ENCODE measurements around the gene FOXK1.
"Not testable (repeated sequence)": the region's sequence is repeated elsewhere in the genome, so short reads cannot be mapped to it uniquely, and the experiment has no call there.

FOXK1 gene

DNA sequence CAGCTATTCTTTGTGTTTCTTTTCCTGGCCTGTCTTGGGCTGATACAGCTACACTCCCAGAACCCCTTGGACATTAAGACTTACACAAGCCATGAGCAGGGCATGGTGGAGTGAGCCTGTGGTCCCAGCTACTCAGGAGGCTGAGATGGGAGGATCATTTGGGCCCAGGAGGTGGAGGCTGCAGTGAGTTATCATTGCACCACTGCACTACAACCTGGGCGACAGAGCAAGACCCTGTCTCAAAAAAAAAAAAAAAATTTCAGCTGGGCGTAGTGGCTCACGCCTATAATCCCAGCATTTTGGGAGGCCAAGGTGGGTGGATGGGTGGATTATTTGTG lies 13.6 kb upstream of the FOXK1 start:
- Histone ChIP-seq H3K4me1 (ENCODE audit: control insufficient read depth, insufficient read depth, low read length) (no peaks in the 10 kb centered on the region), H3K9ac (ENCODE audit: low read length) (no peak overlapping the region), H3K27ac (ENCODE audit: low read depth, low read length) (no peak overlapping the region), H3K27me3 (ENCODE audit: control insufficient read depth, insufficient read depth, low read length) (peaks cover 10% of the 10 kb centered on the region; the same call in 1 of the 2 replicates), H3K36me3 (ENCODE audit: control insufficient read depth, insufficient read depth, low read length) (no peaks in the 10 kb centered on the region), H3K4me3 (ENCODE audit: low read depth, low read length) (no peak overlapping the region), H3K9me3 (ENCODE audit: control insufficient read depth, insufficient read depth, low read depth, low read length) (peaks cover 17% of the 10 kb centered on the region)

- peaks cover 10% of the 10 kb centered on the region; the same call in 1 of the 2 replicates for H3K27me3 ChIP-seq (ENCODE audit: control insufficient read depth, insufficient read depth, low read length)
- no peak overlapping the region for H3K4me3 ChIP-seq (ENCODE audit: low read depth, low read length)
Observed at GRCh38 chr7:4670791-4671190, 11.3 kb upstream of the FOXK1 start.

DNA sequence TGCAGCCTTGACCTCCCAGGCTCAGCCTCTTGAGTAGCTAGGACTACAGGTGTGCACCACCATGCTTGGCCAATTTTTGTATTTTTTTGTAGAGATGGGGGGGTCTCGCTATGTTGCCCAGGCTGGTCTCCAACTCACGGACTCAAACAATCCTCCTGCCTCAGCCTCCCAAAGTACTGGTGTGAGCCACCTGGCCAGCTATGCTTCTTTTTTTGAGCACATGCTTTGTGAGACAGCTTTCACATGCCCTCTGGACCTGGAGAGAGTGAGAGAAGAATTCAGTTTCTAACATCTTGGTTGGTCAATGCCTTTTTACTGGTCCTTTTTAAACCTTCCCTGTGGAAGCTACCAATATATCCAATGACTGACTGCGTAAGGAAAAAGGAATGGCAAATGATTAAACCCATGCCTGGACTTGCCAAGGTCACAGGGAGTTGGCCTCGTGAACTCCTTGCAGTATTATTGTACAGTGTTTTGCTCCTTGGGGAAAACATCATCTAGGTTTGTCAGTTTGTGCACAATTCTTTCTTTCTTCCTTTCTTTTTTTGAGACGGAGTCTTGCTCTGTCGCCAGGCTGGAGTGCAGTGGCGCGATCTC lies 6.2 kb upstream of the FOXK1 start:
- H3K27ac ChIP-seq (ENCODE audit: low read depth, low read length) = no peak overlapping the region
- H3K36me3 ChIP-seq (ENCODE audit: control insufficient read depth, insufficient read depth, low read length) = no peaks in the 10 kb centered on the region
- peaks cover 39% of the 10 kb centered on the region for H3K27me3 ChIP-seq (ENCODE audit: control insufficient read depth, insufficient read depth, low read length)
- H3K9me3 ChIP-seq (ENCODE audit: control insufficient read depth, insufficient read depth, low read depth, low read length) = peaks cover 19% of the 10 kb centered on the region
- no peaks in the 10 kb centered on the region for H3K4me1 ChIP-seq (ENCODE audit: control insufficient read depth, insufficient read depth, low read length)
- H3K9ac ChIP-seq (ENCODE audit: low read length) = no peak overlapping the region
- no peak overlapping the region for H3K4me3 ChIP-seq (ENCODE audit: low read depth, low read length)

More at GRCh38 chr7:4670791-4671190, 11.3 kb upstream of the FOXK1 start:
- no peaks in the 10 kb centered on the region for H3K36me3 ChIP-seq (ENCODE audit: control insufficient read depth, insufficient read depth, low read length)
- H3K9me3 ChIP-seq (ENCODE audit: control insufficient read depth, insufficient read depth, low read depth, low read length) = peaks cover 24% of the 10 kb centered on the region
- no peak overlapping the region for H3K9ac ChIP-seq (ENCODE audit: low read length)
- no peak overlapping the region for H3K27ac ChIP-seq (ENCODE audit: low read depth, low read length)
- H3K4me1 ChIP-seq (ENCODE audit: control insufficient read depth, insufficient read depth, low read length) = no peaks in the 10 kb centered on the region

GRCh38 chr7:4677518-4677917 lies 4.6 kb upstream of the FOXK1 start:
- H3K4me1 ChIP-seq (ENCODE audit: control insufficient read depth, insufficient read depth, low read length); H3K9ac ChIP-seq (ENCODE audit: low read length); H3K9me3 ChIP-seq (ENCODE audit: control insufficient read depth, insufficient read depth, low read depth, low read length); H3K27ac ChIP-seq (ENCODE audit: low read depth, low read length); H3K36me3 ChIP-seq (ENCODE audit: control insufficient read depth, insufficient read depth, low read length); H3K4me3 ChIP-seq (ENCODE audit: low read depth, low read length): not testable (repeated sequence)
- H3K27me3 ChIP-seq (ENCODE audit: control insufficient read depth, insufficient read depth, low read length) = peaks cover 38% of the 10 kb centered on the region

DNA sequence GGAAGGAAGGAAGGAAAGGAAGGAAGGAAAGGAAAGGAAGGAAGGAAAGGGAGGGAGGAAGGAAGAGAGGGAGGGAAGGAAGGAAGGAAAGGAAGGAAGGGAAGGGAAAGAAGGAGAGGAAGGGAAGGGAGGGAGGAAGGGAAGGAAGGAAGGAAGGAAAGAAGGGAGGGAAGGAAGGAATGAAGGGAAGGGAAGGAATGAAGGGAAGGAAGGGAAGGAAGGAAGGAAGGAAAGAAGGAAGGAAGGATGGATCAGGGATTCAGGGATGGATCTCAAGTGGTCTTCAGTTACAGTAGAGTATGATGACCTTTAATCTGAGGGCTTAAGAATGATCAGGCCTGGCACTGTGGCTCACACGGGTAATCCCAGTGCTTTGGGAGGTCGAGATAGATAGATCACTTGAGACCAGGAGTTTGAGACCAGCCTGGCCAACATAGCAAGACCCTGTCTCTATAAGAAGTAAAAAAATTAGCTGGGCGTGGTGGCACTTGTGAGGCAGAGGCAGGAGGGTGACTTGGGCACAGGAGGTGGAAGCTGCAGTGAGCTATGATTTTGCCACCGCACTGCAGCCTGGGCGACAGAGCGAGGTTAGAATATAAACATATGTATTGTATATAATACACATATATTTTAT lies 760 bp upstream of the FOXK1 start:
- H3K27ac ChIP-seq (ENCODE audit: low read depth, low read length) = no peak overlapping the region
- H3K9ac ChIP-seq (ENCODE audit: low read length) = no peak overlapping the region
- H3K36me3 ChIP-seq (ENCODE audit: control insufficient read depth, insufficient read depth, low read length) = no peaks in the 10 kb centered on the region
- H3K4me1 ChIP-seq (ENCODE audit: control insufficient read depth, insufficient read depth, low read length) = peaks cover 17% of the 10 kb centered on the region
- no peaks in the 10 kb centered on the region for H3K9me3 ChIP-seq (ENCODE audit: control insufficient read depth, insufficient read depth, low read depth, low read length)
- peak overlapping the region; percentile 27; the same call in 1 of the 2 replicates for H3K4me3 ChIP-seq (ENCODE audit: low read depth, low read length)
- peaks cover 44% of the 10 kb centered on the region for H3K27me3 ChIP-seq (ENCODE audit: control insufficient read depth, insufficient read depth, low read length)

GRCh38 chr7:4682621-4683042 lies 537 bp downstream of the FOXK1 start:
- Histone ChIP-seq H3K27ac (ENCODE audit: low read depth, low read length) (no peak overlapping the region), H3K9ac (ENCODE audit: low read length) (peak overlapping the region; percentile 88), H3K4me1 (ENCODE audit: control insufficient read depth, insufficient read depth, low read length) (peaks cover 17% of the 10 kb centered on the region), H3K4me3 (ENCODE audit: low read depth, low read length) (peak overlapping the region; percentile 96), H3K9me3 (ENCODE audit: control insufficient read depth, insufficient read depth, low read depth, low read length) (no peaks in the 10 kb centered on the region), H3K36me3 (ENCODE audit: control insufficient read depth, insufficient read depth, low read length) (no peaks in the 10 kb centered on the region), H3K27me3 (ENCODE audit: control insufficient read depth, insufficient read depth, low read length) (peaks cover 42% of the 10 kb centered on the region)

DNA sequence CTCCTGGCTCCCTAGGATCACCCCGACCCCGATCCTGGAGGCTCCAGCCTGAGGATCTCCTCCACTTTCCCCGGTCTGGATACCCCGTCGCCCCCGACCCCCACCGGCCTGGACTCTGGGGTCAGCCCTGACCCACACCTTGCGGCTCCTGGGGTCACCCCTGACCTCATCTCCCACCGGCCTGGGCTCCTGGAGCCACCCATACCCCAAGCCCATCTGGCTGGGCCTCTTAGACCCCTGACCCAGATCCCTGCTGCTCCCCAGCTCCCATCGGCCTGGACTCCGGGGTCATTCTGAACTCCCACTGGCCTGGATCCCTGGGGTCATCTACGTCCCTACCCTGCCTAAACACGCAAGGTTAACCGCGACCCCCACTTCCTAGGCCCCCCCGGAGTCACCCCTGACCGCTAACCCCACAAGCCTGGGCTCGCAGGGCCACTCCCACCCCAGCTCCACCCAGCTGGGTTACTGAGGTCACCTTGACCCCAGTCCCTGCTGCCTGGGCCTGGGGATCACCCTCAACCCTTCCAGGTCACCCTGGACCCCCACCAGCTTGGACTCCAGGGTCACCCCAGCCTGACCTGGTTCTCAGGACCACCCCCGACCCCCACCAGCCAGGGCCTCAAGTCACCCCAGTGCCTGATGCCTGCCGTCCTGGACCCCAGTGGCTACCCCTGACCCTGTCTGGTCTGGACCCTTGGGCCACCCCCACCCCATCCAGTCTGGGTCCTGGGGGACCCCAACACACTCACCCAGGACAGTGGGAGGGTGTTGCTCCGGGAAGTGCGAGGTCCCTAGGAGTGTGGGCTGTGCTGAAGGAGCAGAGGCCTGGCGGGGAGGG lies 1.2 kb downstream of the FOXK1 start:
- Histone ChIP-seq H3K9ac (ENCODE audit: low read length) (peak overlapping the region; percentile 73), H3K4me3 (ENCODE audit: low read depth, low read length) (peak overlapping the region; percentile 96), H3K4me1 (ENCODE audit: control insufficient read depth, insufficient read depth, low read length) (peaks cover 17% of the 10 kb centered on the region), H3K36me3 (ENCODE audit: control insufficient read depth, insufficient read depth, low read length) (no peaks in the 10 kb centered on the region), H3K27me3 (ENCODE audit: control insufficient read depth, insufficient read depth, low read length) (peaks cover 37% of the 10 kb centered on the region), H3K9me3 (ENCODE audit: control insufficient read depth, insufficient read depth, low read depth, low read length) (no peaks in the 10 kb centered on the region), H3K27ac (ENCODE audit: low read depth, low read length) (no peak overlapping the region)

DNA sequence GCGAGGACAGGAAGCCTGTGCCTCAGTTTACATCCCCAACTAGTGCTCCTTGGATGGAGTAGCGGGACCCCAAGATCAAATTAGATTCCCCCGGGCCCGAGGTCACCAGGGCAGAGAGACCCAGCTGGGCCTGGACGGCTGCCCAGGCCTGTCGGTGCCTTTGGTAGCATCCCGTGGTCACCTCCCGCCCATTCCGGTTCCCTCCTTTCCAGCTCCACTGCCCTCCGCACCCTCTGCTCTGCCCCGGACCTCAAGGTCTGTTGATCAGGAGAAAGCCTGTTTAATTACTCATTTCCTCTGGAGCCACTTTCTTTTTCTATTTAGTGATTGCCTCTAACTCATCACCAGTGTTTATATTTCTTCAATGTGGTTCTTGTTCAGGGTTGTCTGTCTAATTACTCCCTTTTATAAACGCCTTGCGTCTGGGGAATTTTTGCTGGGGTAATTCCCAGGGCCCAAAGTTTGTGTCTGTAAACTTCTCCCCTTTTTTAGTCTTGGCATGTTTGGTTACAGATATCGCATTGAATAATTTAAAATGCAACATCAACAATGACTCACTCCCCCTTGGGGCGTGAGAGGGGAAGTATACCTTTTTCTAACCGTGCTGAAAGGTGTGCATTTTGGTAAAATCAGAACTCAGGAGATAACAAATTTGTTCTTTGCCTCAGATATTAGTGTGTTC lies 1.9 kb downstream of the FOXK1 start:
- peak overlapping the region; percentile 73 for H3K9ac ChIP-seq (ENCODE audit: low read length)
- peak overlapping the region; percentile 96 for H3K4me3 ChIP-seq (ENCODE audit: low read depth, low read length)
- H3K27ac ChIP-seq (ENCODE audit: low read depth, low read length) = no peak overlapping the region
- no peaks in the 10 kb centered on the region for H3K36me3 ChIP-seq (ENCODE audit: control insufficient read depth, insufficient read depth, low read length)
- H3K9me3 ChIP-seq (ENCODE audit: control insufficient read depth, insufficient read depth, low read depth, low read length) = no peaks in the 10 kb centered on the region
- peaks cover 30% of the 10 kb centered on the region for H3K27me3 ChIP-seq (ENCODE audit: control insufficient read depth, insufficient read depth, low read length)
- H3K4me1 ChIP-seq (ENCODE audit: control insufficient read depth, insufficient read depth, low read length) = peaks cover 17% of the 10 kb centered on the region

DNA sequence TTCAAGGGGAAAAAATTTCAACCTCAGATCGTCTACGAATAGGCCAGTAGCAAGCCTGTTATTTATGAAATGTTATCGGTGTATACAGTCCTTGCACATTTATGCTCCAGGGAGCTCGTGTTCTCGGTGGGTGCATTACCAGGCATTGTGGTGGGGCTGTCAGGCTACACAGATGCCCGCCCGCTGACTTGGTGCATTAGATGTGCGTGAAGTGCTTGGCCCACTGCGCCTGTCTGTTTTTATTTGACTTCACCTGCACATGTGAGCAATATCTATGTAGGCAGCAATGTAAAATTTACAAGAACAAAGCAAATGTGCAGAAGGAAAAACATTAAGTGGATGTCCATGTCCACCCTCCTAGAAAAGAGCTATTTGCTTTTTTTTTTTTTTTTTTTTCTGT lies 2.8 kb downstream of the FOXK1 start:
- peaks cover 22% of the 10 kb centered on the region for H3K27me3 ChIP-seq (ENCODE audit: control insufficient read depth, insufficient read depth, low read length)
- H3K4me1 ChIP-seq (ENCODE audit: control insufficient read depth, insufficient read depth, low read length) = peaks cover 17% of the 10 kb centered on the region
- H3K27ac ChIP-seq (ENCODE audit: low read depth, low read length) = no peak overlapping the region
- no peaks in the 10 kb centered on the region for H3K9me3 ChIP-seq (ENCODE audit: control insufficient read depth, insufficient read depth, low read depth, low read length)
- H3K36me3 ChIP-seq (ENCODE audit: control insufficient read depth, insufficient read depth, low read length) = no peaks in the 10 kb centered on the region
- no peak overlapping the region for H3K9ac ChIP-seq (ENCODE audit: low read length)
- H3K4me3 ChIP-seq (ENCODE audit: low read depth, low read length) = no peak overlapping the region

GRCh38 chr7:4685676-4686075 lies 3.6 kb downstream of the FOXK1 start:
- not testable (repeated sequence) for H3K27ac ChIP-seq (ENCODE audit: low read depth, low read length); H3K9ac ChIP-seq (ENCODE audit: low read length); H3K9me3 ChIP-seq (ENCODE audit: control insufficient read depth, insufficient read depth, low read depth, low read length); H3K36me3 ChIP-seq (ENCODE audit: control insufficient read depth, insufficient read depth, low read length); H3K4me3 ChIP-seq (ENCODE audit: low read depth, low read length)
- H3K27me3 ChIP-seq (ENCODE audit: control insufficient read depth, insufficient read depth, low read length) = peaks cover 17% of the 10 kb centered on the region
- peaks cover 17% of the 10 kb centered on the region for H3K4me1 ChIP-seq (ENCODE audit: control insufficient read depth, insufficient read depth, low read length)
